GM13977 (cell line): Measurements from ENCODE around the gene B4GALT6.

Experiments used
- DNase-seq: peaks from one replicate; pipeline ENCODE4 v3.0.0; 2012; ENCODE audit warnings: low spot score
- in situ Hi-C: fragments of 300-500 bp; cut with MboI; formaldehyde crosslinking; loops from one replicate; pipeline ENCODE4 v1.12.0; 2022; ENCODE audit warnings: low sequenced_read_pairs, low pct_unique_long_range_greater_than_20kb, mixed read lengths, inconsistent platforms; ENCODE audit not compliant: unreplicated experiment
- TF ChIP-seq, protein P1 (sequence below): IDR thresholded peaks from 2 replicates; pipeline ENCODE4 v1.5.1; 2012; ENCODE audit warnings: mild to moderate bottlenecking, control low read depth; ENCODE audit not compliant: insufficient read depth; ENCODE audit errors: extremely low read depth, missing control alignments

The B4GALT6 gene

GRCh38 chr18:31610286-31611205 is 73.8 kb downstream of the B4GALT6 start:
- TF ChIP-seq, protein P1, sequence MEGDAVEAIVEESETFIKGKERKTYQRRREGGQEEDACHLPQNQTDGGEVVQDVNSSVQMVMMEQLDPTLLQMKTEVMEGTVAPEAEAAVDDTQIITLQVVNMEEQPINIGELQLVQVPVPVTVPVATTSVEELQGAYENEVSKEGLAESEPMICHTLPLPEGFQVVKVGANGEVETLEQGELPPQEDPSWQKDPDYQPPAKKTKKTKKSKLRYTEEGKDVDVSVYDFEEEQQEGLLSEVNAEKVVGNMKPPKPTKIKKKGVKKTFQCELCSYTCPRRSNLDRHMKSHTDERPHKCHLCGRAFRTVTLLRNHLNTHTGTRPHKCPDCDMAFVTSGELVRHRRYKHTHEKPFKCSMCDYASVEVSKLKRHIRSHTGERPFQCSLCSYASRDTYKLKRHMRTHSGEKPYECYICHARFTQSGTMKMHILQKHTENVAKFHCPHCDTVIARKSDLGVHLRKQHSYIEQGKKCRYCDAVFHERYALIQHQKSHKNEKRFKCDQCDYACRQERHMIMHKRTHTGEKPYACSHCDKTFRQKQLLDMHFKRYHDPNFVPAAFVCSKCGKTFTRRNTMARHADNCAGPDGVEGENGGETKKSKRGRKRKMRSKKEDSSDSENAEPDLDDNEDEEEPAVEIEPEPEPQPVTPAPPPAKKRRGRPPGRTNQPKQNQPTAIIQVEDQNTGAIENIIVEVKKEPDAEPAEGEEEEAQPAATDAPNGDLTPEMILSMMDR = no peak
- in situ Hi-C loops = no loop called here
- DNase-seq = no peak

DNA sequence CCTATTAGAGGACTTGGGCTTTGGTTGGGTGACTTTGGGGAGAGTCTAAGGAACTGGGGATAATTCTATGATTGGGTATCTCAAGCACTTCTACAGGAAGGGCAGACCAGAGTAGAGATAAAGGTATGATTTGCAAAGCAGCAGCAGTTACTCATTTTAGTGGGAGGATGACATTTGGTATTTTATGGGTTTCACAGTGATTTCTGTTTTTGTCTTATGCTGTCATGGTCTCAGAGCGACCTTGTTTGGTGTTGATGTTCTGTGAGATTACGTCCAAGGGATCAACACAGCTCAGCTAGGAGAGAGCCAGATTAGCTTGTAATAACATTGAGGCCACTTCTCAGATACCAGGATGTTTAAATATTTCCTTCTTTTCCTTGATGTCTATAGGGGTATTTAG is 74.5 kb downstream of the B4GALT6 start:
- DNase-seq = no peak
- in situ Hi-C loops = no loop called here
- TF ChIP-seq, protein P1 = no peak

GRCh38 chr18:31607384-31607783 is 77.0 kb downstream of the B4GALT6 start:
- in situ Hi-C loops = no loop called here

DNA sequence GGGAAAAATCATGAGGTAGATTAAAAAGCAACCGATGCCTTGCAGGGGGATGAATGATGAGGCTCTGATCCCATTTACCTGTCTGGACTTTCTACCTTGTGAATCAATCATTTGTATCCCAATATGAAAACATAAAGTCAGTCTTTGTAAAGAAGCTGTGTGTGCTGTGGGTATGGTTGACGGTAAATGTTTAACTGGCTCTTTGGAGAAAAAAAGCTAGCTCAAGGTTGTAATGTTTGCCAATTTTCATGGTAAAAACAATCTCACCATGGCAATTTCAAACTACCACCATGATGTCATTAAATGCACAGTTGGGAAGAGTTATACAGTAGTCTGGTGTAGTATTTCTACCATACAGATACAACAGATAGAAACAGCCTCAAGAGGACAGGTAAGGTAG is 78.1 kb downstream of the B4GALT6 start:
- DNase-seq = no peak
- in situ Hi-C loops = no loop called here
- TF ChIP-seq, protein P1 = no peak

More at GRCh38 chr18:31607384-31607783, 77.0 kb downstream of the B4GALT6 start:
- DNase-seq = no peak
- TF ChIP-seq, protein P1 = no peak

GRCh38 chr18:31603315-31603714 is 81.1 kb downstream of the B4GALT6 start:
- no peak for DNase-seq
- in situ Hi-C loops = no loop called here
- TF ChIP-seq, protein P1 = no peak

DNA sequence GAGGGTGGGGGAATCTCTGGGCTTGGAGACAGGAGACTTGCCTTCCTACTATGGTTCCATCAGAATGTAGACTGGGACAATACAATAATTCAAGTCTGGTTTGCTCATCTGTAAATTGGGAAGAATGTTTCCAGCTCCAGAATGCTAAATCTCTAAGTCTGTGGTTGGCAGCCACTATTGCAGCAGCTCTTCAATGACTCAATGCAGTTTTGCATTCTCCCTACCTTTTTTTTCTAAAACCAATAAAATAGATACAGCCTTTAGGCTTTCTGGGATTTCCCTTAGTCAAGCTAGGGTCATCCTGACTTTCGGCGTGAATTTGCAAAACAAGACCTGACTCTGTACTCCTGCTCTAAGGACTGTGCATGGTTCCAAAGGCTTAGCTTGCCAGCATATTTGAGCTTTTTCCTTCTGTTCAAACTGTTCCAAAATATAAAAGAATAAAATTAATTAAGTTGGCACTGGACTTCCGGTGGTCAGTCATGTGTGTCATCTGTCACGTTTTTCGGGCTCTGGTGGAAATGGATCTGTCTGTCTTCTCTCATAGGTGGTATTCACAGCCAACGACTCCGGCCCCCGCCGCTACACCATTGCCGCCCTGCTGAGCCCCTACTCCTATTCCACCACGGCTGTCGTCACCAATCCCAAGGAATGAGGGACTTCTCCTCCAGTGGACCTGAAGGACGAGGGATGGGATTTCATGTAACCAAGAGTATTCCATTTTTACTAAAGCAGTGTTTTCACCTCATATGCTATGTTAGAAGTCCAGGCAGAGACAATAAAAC is 86.2 kb downstream of the B4GALT6 start:
- DNase-seq = no peak
- TF ChIP-seq, protein P1 = no peak
- in situ Hi-C loops = no loop called here
